GF-D8 (cell line): Measurements from ENCODE around the gene RGS12.

Experiments used
- DNase-seq: peaks from one replicate; lab custom pipeline; 2025; lab: John Stamatoyannopoulos, UW

RGS12 gene

DNA sequence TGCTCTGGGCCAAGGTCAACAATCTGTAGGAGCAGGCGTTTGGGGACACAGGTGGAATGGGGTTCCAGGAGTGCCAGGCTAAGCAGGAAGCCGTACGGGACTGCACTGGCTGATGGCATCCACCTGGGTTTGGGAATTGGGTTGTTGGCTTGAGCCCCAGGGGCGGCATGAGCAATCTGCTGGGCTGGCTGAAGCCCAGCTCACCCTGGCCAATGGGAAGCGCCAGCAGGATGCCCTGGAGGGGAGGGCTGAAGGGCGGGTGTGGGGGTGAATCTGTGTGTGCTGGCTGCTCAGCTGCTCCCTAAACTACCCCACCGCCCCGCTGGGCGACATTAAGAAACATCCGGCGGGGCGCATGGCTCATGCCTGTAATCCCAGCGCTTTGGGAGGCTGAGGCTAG, 8.9 kb upstream of the RGS12 start:
- DNase-seq = no peak

DNA sequence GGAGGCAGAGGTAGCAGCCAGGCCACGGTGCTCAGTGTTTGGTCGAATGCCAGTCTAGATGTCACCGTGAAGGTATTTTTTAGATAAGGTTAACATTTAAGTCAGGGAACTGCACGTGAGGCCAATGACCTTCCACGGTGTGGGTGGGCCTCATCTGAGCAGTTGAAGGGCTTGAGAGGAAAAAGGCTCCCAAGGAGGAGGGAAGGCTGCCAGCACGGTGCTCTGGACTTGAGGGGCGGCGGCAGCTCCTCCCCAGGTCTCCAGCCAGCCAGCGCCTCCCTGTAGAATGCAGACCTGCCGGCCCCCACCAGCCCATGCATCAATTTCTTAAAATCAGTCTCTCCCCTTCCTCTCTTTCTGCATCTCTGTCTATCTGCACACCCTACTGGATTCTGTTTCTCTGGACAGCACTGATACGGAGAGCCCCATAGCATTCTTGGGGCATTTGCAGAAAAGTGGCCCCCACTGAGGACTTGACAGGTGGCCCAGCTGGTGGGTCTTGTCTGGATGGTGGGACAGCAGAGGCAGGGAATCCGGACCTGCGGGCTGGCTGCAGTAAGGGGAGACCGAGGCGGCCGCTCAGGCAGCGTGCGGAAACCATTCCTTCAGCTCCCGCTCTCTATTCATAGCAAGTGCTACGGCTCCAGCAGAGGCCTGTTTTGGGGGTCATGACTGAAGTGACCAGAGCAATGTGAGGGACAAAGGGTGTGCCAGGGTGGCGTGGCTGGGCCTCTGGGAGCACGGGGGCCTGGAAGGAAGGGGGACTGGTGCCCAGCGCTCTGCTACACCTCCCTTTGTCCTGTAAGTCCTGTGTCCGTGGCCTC, 7.9 kb upstream of the RGS12 start:
- DNase-seq = no peak

DNA sequence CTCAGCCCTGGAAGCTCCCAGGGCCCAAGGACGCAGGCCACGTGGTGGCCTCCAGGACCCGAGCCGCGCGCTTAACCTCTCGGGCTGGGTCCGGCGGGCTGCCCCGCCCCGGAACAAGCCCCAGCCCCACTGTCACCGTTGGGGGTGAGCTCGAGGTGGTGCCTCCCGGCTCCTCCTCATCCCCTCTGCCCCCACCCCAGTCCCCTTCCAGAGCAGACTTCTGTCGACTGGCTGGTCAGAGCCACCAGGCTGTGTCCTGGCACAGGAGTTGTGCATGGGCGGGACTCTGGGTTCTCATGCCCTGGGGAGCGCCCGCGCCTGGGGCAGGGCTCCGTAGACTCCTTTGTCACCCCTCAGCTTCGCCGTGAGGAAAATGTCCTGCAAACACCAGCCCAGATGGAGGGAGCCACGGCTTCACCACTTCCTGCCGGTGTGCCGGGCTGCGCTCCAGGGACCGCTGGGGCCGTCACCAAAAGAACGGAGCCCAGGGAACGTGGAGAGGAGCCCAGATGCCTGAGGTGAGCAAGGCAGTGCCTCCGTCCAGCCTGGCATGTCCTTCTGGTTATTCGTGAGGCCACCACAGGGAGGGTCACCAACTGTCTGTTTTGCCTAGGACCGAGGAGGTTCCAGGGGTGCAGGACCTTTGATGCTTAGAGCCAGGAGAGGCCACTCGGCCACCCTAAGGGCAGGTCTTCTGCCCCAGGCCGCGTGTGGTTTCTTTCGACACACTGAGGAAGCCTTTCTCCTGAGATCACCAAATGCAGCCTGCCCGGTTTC, 7.1 kb upstream of the RGS12 start:
- peak; percentile 53 for DNase-seq

DNA sequence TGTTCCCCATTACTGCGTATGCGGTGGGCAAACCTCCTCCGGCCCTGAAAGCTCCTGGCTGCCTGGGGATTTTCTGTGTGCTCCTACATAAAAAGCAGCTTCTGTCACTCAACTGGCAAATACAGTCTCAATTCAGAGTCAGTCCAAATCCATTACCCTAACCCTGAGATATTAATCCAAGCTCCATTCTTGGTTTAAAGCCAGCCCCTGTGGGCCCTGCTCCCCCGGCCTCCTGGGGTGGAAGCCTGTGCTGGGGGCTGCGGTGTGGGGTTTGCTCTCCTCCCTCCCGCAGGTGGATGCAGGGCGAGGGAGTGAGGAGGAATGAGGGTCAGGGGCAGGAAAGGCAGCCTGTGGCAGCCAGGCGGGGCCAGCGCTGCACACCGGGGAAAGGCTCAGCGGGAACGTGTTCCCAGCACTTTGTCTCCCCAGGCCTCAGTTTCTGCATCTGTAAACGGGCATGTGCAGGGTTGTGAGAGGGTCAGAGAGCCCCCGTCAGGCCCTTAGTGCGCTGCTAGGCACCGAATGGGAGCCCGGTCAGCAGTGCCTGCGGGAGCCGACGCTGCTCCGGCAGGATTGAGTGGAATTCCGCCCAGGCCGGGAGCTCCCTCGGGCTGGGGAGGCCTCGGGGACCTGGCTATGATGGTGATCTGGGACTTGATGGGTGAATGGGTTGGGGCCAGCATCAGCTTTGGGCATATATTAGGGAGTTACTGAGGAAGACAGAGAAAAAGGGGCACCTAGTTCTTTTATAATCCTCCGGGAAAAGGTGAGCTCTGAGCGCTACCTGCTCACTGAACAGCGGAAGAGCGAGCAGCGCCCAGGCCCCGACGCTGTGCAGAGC, 6.3 kb upstream of the RGS12 start:
- DNase-seq = no peak

- no peak for DNase-seq
These were observed 5.4 kb upstream of the RGS12 start for GRCh38 chr4:3287271-3287971.

- DNase-seq = no peak
These were observed 4.8 kb upstream of the RGS12 start for GRCh38 chr4:3287972-3288570.

GRCh38 chr4:3288571-3289094, 4.2 kb upstream of the RGS12 start:
- DNase-seq = no peak

DNA sequence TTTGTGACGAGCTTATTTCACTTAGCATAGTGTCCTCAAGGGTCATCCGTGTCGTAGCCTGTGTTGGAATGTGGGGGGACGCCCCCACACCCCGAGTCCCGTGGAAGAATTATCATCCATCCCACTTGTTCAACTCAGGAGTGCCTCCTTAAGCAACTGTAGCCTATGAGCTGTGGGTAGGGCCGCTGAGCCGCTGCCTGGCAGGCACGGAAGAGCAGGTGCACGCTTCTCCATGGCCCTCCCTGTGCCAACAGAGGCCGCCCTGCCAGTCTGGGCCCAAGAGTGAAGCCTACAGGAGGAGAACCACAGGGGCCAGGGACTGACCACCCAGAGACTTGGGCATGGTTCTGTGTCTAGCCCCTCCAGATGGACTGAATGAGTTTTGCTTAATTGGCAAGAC, 2.3 kb upstream of the RGS12 start:
- no peak for DNase-seq

- DNase-seq = no peak
These were observed 1.9 kb upstream of the RGS12 start for GRCh38 chr4:3290889-3291321.

DNA sequence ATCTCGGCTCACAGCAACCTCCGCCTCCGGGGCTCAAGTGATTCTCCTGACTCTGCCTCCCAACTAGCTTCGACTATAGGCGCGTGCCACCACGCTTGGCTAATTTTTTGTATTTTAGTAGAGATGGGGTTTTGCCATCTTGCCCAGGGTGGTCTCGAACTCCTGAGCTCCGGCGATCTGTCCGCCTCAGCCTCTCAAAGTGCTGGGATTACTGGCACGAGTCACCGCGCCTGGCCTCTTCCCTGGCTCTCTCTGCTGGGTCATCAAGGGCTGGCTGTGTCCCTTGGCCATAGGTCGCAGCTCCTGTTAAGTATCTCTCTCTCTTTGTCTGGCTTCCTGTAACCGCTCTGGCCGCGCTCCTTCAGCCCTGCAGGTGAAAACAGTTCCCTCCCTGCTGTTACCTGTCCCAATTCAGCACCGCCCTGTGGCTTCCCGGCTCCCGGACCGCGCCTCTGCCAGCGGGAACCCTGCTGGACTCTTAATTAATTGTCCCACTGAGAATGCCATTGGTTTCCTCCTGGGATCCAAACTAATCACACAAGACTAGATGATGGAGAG, 1.3 kb upstream of the RGS12 start:
- DNase-seq = no peak

DNA sequence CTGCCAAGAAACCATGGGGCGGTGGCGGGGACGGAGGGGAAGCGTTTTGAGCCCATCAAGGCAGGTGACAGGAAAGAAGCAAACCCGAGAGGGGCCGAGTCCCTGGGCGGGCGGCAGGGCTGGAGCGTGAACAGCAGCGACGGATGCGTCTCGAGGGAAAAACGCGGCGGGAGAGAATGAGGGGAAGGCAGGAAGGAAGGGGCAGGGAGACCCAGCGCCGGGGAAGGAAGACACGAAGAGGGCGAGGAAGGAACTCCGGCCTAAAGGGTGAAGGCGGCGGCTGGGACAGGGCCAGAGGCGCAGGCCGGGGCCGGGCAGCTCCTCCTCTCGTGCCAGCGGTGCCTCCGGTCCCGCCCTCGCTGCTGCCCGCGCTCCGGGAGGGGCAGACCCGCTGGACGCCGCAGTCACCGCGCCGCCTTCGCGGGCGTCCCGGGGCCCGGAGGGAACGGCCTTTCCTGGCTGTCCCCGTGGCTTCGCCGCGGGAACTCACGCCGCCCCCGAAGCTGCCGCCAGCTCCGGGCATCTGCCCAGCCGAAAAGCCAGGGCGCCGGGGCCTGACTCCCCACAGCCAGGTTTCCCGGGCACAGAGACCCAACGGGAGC, 751 bp upstream of the RGS12 start:
- DNase-seq = peak; percentile 7

DNA sequence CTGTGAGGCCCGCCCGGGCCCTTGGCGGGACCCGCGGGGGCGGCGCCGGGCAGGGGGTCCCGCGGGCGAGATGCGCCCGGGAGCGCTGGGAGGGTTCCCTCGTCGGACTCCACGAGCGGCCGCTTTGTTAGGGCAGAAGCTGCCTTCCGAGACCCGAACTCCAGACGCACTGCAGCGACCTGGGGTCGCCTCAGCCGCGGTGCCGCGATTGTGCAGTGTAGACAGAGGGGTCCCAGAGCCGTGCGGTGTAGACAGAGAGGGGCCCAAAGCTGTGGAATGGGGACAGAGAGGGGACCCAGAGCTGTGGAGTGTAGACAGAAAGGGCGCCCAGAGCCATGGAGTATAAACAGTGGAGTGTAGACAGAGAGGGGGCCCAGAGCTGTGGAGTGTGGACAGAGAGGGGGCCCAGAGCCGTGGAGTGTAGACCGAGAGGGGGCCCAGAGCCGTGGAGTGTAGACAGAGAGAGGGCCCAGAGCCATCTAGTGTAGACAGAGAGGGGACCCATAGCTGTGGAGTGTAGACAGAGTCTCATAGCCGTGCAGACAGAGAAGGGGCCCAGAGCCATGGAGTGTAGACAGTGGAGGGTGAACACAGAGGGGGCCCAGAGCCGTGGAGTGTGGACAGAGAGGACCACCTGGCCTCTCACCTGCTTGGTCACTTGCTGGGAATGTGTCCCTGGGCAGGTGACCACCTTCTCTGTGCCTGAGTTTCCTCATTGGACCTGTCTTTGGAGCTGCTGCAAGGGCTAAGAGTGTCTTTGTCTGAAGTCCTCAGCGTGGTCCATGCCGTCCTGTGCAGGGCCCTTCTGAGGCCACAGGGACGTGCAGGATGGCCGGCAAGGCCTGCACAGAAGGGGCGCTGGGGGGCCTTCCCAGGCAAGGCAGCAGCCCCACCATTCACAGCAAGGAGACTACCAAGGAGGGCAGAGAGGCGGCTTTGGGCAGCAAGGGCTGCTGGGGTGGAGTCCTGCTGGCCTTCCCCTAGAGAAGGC, 875 bp downstream of the RGS12 start:
- no peak for DNase-seq

DNA sequence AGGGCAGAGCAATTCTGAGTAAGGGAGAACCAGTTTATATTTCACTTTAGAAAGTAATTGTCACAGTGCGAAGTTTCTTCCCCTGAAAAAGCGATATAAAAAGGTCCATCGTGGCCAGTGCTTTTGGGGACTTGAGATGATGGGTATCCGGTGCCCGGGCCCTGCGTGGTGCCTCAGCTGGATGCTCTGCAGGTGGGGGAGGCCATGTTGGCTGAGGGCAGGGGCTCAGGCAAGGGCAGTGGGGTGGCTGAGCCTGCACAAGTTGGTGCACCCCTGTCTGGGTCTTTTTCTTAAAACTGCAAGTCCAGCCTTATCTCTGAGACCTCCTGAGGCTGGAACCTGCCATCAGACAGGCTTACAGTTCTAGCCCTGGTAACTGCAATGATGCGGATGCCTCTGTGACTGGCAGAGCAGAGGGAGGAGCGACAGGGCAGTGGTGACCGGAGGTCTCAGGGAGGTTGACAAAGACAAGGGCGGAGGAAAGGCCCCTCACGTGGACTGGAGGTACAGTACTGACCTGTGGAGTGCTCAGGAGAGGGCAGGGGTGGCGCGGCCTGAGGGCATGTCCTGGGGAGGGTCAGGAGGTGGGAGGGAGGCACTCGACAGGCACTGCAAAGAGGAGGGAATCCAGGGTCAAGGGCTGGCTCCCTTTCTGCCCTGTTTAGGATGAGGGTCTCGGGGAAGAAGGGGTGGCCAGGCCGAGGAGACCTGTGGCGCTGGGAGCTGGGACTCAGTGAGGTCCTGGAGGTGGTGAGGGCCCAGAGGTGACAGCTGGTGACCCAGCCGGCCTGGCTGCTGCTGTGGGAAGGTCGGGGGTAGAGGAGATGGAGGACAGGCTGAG, 1.8 kb downstream of the RGS12 start:
- DNase-seq = no peak

- DNase-seq = no peak
These were observed 3.2 kb downstream of the RGS12 start for GRCh38 chr4:3295837-3296624.

DNA sequence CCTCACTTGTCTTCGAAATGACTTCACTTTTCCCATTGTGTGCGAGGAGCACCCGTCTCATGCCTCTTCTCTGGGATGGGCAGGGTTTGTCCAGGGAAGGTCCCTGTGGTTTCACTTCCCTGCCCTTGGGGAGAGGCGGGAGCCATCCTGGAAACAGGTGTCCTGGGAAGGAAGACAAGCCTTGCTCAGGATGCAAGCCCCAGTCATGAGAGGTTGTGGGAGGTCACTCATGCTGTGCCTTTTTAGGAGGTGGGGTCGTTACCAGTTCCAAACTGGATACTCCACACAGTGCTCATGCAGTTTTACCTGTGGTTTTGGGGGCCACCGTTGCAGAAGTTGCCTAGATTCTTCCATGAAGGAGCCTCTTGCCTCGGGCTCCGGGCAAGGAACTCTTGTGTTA, 3.8 kb downstream of the RGS12 start:
- no peak for DNase-seq

GRCh38 chr4:3297066-3297859, 4.4 kb downstream of the RGS12 start:
- no peak for DNase-seq
